GM19455 (cell line): Measurements from ENCODE around the gene PET100.

Source experiments
- ATAC-seq: cut with Tn5 transposase; IDR thresholded peaks from one replicate; pipeline ENCODE4 v1.9.1; 2021; ENCODE audit not compliant: unreplicated experiment

Gene PET100

DNA sequence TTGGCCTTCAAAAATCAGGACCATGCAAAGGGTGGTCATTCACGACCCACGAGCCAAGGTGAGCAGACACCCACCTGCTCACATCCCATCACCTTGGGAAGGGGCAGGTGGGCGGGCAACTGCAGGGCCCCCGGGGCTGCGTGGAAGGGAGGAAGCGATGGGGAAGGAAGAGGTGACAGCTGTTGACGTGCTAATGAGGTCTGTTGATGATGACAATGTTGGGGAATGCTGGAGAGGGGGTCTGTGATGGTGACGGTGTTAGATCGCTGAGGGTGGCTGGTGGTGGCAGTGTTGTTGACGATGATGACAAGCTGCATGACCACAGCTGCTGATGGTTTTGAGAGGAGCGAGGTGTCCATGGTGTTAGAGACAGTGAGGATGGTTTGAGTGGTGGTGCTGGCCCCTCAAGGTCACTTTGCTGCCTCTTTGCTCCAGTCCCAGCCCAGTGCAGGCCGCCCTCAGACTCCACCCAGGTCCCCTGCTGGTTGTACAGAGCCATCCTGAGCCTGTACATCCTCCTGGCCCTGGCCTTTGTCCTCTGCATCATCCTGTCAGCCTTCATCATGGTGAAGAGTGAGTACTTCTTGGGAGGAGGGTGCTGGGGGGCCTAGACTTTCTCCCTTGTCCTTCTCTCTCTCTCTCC, 48.2 kb downstream of the PET100 start:
- no peak for ATAC-seq

DNA sequence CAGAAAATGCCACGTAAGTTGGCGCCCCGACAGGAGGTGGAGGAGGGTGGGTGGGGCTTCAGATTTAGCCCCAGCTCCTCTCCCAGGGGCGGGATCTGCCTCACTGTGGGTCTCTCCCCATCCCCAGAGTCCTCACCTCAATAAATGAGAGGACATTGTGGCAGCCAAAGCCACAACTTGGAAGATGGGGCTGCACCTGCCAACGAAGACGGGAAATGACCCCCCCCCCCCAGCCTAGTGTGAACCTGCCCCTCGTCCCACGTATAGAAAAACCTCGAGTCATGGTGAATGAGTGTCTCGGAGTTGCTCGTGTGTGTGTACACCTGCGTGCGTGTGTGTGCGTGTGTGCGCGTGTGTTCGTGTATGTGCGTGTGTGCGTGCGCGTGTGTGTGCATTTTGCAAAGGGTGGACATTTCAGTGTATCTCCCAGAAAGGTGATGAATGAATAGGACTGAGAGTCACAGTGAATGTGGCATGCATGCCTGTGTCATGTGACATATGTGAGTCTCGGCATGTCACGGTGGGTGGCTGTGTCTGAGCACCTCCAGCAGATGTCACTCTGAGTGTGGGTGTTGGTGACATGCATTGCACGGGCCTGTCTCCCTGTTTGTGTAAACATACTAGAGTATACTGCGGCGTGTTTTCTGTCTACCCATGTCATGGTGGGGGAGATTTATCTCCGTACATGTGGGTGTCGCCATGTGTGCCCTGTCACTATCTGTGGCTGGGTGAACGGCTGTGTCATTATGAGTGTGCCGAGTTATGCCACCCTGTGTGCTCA, 49.6 kb downstream of the PET100 start:
- no peak for ATAC-seq

GRCh38 chr19:7679771-7680605, 50.4 kb downstream of the PET100 start:
- peak; percentile 2 for ATAC-seq

DNA sequence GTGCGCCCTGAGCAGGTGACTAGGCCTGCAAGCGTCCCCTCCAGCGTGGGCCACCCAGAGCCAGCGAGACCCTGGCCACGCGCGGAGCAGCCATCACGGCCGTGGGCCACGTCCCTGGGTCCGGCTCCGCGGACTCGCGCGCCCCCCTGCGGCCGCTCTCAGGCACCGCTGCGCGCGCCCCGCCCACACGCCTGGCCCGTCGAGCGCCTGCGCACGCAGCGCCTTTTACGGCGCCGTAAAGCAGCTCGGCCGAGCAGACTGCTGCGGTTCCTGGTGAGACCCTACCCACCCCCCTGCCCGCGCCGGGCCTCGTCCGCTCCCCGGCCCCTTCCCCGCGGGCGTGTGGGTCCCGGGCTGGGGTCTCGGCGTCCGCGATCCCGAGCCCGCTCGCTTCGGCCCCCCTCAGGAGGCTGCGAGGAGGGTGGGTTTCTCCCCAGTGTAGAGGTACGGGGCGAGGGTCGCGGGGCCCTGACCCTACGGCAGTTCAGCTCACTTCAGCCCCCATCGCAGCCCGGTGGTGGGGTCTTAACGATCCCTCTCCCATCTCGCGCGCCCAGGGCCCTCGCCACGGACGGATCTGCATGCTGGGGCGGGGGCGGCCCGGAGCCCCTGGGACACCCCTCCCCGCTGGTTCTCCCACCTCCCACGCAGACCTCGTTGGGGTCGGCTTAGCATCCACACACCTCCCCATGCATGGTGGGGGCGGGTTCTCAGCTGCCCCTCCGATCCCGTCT, 51.2 kb downstream of the PET100 start, which contains the start of gene TRAPPC5:
Gene TRAPPC5 (plus strand): TSS at position 228 of the 734 bp plus-strand sequence. CDS start 1,421 bp downstream, outside the sequence.
- ATAC-seq, result peak; percentile 40
